ENCODE results near the gene GPR107.

Gene GPR107

DNA sequence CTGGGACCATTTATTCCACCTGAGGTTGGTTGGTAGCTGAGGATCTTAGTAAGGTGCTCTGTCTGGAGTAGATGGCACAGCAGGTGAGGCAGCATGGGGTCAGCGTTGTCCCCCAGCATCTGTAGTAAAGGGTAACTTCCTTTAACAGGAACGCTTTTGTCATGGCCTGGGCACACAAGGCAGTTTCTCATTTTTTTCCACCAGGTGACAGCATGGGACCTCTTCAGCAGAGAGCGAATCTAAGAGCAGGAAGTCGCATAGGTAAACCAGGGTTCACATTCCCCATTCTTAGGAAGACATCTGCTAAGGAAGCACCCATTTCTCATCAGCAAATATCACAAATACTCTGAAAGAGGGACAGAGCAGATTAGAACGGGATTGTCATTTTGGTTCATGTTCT is 56.5 kb downstream of the GPR107 start:
- DNase-seq (ENCODE audit: low spot score), result no peak

DNA sequence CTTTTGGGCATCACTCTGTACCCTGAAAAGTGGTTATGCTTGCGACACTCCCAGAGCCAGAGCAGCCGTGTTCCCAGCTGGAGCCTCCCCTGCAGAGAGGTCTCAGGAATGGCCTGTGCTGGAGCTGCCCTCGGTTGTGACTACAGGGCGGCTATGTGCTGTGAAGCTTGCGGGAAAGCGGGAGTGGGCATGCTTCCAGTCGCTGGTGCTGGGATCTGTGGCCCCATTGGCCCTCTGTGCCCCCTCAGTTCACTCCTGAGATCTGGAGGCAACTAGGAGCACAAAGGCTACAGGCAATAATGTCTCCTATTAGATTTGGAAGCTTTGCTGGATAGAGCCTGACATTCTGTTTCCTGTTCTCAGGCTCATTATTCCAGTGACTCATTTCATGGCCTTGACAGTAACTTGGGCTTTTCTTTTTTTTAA is 56.9 kb downstream of the GPR107 start:
- no peak for DNase-seq (ENCODE audit: low spot score)

- DNase-seq (ENCODE audit: low spot score), result no peak
These were observed 58.3 kb downstream of the GPR107 start for GRCh38 chr9:130111786-130112537.

- DNase-seq (ENCODE audit: low spot score), result no peak
These were observed 58.9 kb downstream of the GPR107 start for GRCh38 chr9:130112538-130113151.

DNA sequence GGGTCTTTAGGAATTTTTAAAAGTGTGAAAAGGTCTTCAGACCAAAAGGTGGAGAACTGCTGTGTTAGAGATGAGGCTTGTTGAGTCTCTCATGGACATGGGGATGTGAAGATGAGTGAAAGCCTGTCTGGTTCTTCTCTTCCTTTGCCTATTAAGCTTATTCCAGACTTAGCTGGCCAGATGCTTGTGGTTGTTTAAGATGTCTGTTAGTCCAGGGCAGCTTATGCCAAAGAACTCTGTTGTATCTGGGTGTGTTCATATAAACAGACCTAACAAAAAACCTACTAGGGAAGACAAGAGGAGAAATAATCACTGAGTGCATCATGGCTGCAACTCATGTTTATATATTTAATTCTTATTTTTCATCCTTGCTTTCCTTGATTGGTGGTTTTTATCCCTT is 61.0 kb downstream of the GPR107 start:
- DNase-seq (ENCODE audit: low spot score), result no peak

- no peak for DNase-seq (ENCODE audit: low spot score)
These were observed 62.6 kb downstream of the GPR107 start for GRCh38 chr9:130116346-130116745.

DNA sequence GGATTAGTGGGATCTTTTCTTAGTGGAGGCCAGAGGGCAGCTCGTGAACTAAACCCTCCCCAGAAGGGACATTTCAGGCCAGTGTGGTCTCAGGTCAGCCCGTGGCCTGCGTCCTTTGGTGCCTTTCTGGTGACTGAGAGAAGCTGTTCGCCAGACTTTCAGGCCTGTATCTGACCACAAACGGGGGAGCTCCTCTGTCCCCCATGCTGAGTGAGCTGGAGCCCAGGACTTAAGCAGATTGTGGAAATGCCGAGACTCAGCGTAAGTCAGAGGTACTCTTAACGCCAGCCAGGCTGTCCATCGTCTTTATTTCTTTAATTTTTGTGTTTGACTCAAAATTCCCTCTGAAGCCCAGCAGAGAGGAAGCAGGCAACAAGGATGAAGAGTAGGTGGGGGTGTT is 63.7 kb downstream of the GPR107 start:
- no peak for DNase-seq (ENCODE audit: low spot score)

DNA sequence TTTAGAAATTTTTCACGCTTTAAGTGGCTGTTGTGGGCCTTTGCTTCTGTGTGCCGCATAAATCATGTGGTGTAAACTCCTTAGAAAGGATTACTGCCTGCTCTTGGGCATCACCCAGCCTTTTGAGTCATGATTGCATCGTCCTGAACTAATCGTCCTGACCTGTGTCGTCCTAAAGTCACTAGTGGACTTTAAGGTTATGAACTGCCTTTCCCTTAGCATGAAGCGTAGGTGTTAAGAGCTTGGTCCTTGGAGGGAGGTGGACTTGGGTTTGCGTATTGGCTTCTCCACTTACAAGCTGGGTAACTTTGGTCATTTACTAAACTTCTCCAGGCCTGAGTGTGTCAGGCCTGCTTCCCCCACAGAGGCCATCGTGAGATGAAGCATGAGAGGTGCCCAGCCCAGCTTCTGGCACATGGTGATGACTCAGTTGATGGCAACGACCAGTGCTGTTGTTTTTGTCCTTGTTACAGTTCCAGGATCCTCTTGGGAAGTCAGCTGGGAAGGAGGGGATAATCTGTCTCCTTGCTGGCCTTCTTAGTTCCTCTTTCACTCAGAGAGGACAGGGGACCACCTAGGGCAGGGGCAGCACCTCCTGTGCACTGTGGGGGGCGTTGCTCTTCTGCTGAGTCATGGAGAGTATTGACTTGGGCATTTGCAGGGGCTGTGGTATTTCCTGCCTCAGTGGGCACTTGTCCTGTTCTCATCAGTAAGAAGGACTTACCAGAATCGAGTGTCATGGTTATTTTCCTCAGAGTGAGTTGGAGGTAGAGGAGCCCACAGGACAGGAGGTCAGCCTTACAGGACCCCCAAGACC is 64.3 kb downstream of the GPR107 start:
- DNase-seq (ENCODE audit: low spot score), result no peak

DNA sequence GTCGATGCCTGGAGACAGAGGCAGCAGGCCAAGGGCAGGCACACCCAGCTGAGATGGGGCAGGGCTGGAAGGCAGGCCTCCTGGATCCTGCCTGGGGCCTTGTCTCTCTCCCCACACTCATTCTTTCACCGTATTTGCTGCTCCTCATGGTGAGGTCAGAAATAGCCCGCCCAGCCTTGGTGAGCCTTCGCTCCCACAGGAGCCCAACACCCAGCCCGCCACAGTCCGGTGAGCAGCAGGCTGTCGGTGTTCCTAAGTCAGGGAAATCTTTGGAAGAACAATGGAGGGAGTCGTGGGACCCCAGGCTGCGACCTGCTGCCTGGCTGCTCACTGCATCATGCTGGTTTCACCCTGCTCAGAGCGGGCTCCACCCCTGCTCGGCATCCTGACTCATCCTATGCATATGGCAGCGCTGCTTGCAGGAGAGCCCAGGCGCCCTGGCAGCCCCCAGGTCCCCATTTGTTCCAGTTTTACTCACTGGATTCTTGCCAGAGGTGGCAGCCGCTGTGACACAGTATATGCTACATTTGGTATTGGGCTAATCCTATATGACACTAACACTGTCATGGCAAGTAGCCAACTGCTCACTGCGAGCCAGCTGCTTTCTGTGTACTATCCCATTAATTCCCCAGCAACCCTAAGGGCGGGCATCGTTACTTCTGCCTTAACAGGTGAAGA is 65.3 kb downstream of the GPR107 start:
- peak; percentile 74 for DNase-seq (ENCODE audit: low spot score)

DNA sequence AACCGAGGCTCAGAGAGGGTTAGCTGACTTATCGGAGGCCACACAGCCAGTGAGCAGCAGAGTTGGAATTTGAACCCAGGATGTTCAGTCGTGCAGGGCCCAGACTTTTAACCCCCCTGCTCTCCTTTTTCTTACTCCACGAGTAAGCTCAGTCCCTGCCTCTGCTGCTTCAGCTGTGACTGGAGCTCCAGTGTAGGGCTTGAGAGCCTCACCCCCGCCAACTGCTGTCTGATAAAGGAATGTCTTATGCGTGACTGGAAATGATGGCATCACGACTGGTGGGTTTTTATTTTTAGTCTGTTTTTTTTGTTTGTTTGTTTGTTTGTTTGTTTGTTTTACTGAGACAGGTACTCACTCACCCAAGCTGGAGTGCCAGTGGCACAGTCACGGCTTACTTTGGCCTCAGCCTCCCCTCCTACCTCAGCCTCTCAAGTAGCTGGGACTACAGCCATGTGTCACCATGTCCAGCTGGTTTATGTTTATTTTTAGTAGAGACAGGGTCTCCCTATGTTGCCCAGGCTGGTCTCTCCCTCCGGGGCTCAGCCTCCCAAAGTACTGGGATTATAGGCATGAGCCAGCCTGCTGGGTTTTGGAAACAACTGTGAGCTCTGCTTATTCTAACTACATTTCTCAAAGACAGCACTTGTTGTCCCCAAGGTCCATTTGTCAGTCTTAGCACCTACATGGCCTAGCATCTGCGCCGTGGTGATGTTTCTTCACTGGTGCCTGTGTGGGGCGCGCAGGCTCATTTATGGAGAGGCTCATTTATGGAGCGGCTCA is 66.0 kb downstream of the GPR107 start:
- DNase-seq (ENCODE audit: low spot score), result no peak

DNA sequence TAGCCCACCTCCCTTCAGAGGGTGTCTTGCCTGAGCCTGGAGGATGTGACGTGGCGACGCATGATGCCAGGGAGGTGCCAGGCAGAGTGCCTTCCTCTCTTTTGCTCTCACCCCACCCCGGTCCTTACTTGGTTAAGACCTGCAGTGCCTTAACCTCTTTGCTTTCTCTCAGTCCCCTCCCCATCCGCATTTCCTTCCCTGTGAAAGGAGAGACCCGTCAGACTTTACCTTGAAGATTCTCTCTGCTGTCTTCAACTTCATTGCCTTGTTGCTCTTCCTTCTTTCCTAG is 66.5 kb downstream of the GPR107 start:
- no peak for DNase-seq (ENCODE audit: low spot score)

GRCh38 chr9:130120832-130121231 is 67.1 kb downstream of the GPR107 start:
- no peak for DNase-seq (ENCODE audit: low spot score)

DNA sequence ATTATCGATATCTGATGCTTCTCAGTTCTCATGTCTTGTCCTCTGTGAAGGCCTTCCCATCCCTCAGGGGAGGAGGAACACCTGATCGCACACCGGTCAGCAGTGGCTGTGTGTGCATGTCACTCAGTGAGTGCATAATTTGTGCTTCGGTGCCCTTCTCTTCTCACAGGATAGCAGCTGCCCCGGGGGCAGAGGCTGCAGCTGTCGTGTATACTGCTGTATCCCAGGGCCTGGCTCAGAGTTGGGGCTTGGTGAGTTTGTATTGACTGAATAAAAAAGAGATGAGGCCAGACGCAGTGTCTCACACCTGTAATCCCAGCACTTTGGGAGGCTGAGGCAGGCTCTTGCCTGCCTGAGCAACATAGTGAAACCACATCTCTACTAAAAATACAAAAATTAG is 68.8 kb downstream of the GPR107 start:
- DNase-seq (ENCODE audit: low spot score), result no peak

DNA sequence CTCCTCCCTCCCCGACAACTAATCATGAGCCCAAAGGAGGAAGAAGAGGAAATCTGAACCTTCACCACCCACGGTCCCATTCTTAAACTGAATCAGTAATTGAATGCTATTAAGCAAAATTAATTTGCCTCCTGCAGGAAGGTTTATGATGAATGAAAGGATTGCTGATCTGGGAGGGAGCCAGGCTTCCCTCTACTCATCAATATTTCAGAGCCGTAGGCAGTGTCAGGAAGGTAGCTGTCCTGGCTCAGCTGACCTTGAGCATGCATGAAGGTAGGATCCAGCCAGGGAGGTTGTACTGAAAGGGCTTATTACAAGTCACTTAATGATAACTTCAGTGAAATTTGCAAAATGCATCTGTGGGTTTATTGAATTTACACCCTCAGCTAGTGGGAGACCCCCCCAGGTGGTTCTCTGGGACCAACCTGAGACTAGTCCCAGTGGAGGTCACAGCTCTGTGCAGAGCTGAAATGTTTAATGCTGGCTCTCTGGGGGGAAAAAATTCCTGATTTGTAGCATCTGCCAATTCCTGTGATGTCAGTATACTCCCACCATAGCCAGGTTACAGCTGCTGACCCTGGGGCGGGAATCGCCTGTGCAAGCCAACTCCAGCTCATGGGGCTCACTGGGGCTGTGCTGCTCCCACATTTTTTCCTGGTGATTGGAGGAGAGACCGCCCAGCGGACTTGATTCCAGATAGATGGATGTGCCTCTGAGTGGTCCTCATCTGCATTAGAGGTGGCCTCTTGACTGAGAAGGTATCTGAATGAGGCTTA is 70.6 kb downstream of the GPR107 start:
- DNase-seq (ENCODE audit: low spot score), result no peak

DNA sequence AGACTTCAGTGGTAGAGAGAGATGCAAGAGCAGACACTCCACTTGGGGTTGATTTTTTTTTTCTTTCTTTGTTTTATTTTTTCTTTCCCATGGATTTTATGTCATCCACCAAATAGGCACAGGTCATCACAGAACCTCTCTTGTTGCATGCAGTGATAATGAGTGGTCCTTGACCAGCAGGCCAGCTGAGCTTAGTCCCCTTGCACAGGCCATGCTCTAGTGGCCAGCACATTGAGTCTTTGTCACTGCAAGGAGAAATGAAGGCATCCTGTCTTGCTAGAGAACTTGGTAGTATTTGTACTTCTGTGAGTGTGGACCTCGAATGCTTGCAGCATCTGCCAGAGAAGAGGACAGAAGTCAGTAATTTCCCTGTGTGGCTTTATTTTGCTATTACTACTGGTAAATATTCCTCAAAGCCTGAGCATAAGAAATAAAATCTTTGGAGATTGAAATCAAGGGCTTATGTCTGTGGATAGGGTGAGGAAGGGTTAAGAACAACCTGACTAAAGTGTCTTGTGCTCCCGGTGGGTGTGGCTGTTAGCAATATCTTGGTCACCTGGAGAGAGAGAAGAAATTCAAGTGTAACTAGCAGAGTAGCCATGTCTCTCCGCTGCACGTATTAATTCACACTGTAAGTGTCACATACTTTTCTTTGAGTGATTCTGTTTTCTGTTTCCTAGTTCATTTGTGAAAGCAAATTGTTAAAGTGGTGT is 73.2 kb downstream of the GPR107 start:
- DNase-seq (ENCODE audit: low spot score), result no peak

DNA sequence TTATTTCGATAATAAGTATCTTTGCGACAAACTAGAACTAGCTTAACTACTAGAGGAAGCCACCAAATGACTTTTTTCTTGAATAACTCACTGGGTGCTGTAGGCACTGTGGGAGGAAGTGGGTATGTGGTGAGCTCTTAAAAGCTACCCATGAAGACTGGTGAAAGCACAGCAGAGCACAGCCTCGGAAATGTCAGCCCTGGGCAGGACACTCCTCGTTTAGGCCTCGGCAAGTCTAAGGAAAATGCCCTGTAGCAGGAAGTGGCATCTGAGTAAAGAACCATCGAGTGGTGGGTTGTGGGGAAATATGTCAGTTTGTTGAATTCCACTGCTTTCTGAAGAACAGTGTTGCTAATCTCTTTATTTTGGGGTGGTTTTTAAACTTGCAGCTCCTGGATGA is 74.5 kb downstream of the GPR107 start:
- no peak for DNase-seq (ENCODE audit: low spot score)

GRCh38 chr9:130128733-130129431 is 75.2 kb downstream of the GPR107 start:
- DNase-seq (ENCODE audit: low spot score), result no peak

DNA sequence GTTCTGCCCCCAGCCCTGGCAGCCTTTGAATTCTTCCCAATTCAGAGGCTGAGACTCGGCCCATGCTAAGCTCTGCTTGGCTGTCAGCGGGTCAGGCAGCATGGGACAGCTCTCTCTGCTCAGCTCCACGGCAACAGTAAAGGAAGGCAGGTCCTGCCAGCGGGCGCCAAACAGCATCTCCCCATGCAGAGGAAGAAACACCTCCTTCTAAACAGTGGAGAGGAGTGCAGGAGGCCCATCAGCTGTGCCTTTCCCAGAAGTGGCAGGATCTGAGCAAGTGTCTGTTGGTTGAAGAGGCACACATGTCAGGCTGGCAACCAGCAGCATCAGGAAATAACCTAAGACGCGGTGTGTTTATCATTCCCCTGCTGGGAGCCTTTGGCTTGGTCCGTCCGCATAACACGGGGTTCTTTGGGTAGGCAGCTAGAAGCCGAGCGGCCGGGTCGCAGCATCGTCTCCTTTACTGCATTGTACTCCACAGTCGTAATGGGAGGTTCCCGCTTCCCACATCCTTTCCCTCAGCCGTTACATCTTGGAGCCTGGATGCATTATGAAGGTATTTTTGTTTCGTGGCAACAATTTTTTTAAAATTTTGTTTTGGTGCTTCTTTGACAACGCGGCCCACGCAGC is 75.8 kb downstream of the GPR107 start:
- DNase-seq (ENCODE audit: low spot score), result no peak

DNA sequence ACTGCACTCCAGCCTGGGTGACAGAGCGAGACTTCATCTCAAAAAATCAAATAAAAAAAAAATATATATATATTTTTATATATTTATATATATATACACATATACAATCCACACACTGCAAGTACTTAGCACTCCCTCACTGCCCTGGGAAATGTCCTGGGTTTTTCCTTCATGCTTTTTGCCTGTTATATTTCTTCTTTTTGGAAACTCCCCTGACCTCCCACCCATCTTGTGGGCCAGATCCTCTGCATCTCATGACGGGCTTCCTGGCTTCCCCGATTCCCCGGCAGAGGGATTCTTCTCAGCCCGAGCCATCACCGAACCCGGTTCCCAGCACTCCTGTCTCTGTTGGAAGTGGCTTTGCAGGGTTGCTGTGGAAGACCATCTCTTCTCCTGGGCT is 79.0 kb downstream of the GPR107 start:
- no peak for DNase-seq (ENCODE audit: low spot score)

Measured in iPS-NIHi11 (cell line).